HG02798 (cell line): ENCODE results near the gene LMO7.
"Not testable (repeated sequence)": the region's sequence is repeated elsewhere in the genome, so short reads cannot be mapped to it uniquely, and the experiment has no call there.

Source experiments
- ATAC-seq: cut with Tn5 transposase; IDR thresholded peaks from one replicate; pipeline ENCODE4 v1.9.1; 2021; ENCODE audit warnings: mild to moderate bottlenecking; ENCODE audit not compliant: unreplicated experiment, poor library complexity

The LMO7 gene

GRCh38 chr13:75766636-75767035 is 130.5 kb downstream of the LMO7 start:
- ATAC-seq = no peak

- ATAC-seq = no peak
Measured at GRCh38 chr13:75769141-75769905, 133.2 kb downstream of the LMO7 start.

- no peak for ATAC-seq
Measured at GRCh38 chr13:75770164-75770563, 134.0 kb downstream of the LMO7 start.

GRCh38 chr13:75770592-75771011 is 134.5 kb downstream of the LMO7 start:
- ATAC-seq = no peak

- no peak for ATAC-seq
Measured at GRCh38 chr13:75771226-75771625, 135.1 kb downstream of the LMO7 start.

GRCh38 chr13:75771818-75772217 is 135.7 kb downstream of the LMO7 start:
- ATAC-seq = no peak

GRCh38 chr13:75774176-75774575 is 138.0 kb downstream of the LMO7 start:
- ATAC-seq = no peak

GRCh38 chr13:75776550-75776949 is 140.4 kb downstream of the LMO7 start:
- no peak for ATAC-seq

- no peak for ATAC-seq
Measured at GRCh38 chr13:75779393-75779792, 143.3 kb downstream of the LMO7 start.

GRCh38 chr13:75780103-75780502 is 144.0 kb downstream of the LMO7 start:
- not testable (repeated sequence) for ATAC-seq

- ATAC-seq = no peak
Measured at GRCh38 chr13:75782985-75783384, 146.9 kb downstream of the LMO7 start.

GRCh38 chr13:75784003-75784402 is 147.9 kb downstream of the LMO7 start:
- ATAC-seq = no peak

- ATAC-seq = no peak
Measured at GRCh38 chr13:75785130-75785529, 149.0 kb downstream of the LMO7 start.

GRCh38 chr13:75787249-75787928 is 151.3 kb downstream of the LMO7 start:
- ATAC-seq = no peak

GRCh38 chr13:75788481-75788981 is 152.4 kb downstream of the LMO7 start:
- ATAC-seq = no peak

GRCh38 chr13:75789451-75790197 is 153.5 kb downstream of the LMO7 start:
- ATAC-seq = no peak

- ATAC-seq = no peak
Measured at GRCh38 chr13:75790198-75790970, 154.3 kb downstream of the LMO7 start.

GRCh38 chr13:75792526-75793187 is 156.5 kb downstream of the LMO7 start:
- ATAC-seq = no peak

GRCh38 chr13:75793188-75793567 is 157.0 kb downstream of the LMO7 start:
- not testable (repeated sequence) for ATAC-seq

- ATAC-seq = no peak
Measured at GRCh38 chr13:75794663-75795062, 158.5 kb downstream of the LMO7 start.
